Measurements from ENCODE around the gene EPHA10.

GRCh38 chr1:37739222-37739621 is 25.7 kb downstream of the EPHA10 start:
- TF ChIP-seq CTCF (IDR thresholded peaks at IDR 0.05; ENCODE audit: poor library complexity, severe bottlenecking) (no peak), POLR2AphosphoS5 (IDR thresholded peaks at IDR 0.05) (no peak), EP300 (conservative IDR thresholded peaks at IDR 0.05; ENCODE audit: poor library complexity, severe bottlenecking) (no peak), SMC3 (conservative IDR thresholded peaks at IDR 0.05; ENCODE audit: poor library complexity) (no peak), MXI1 (conservative IDR thresholded peaks at IDR 0.05; ENCODE audit: poor library complexity, severe bottlenecking) (no peak), RAD21 (conservative IDR thresholded peaks at IDR 0.05) (no peak), TAF1 (IDR thresholded peaks at IDR 0.05; ENCODE audit: low read depth) (no peak), EZH2 (IDR thresholded peaks at IDR 0.05; ENCODE audit: borderline replicate concordance, insufficient read depth, low read length, poor library complexity, severe bottlenecking) (no peak), REST (IDR thresholded peaks at IDR 0.05; ENCODE audit: borderline replicate concordance) (no peak)
